ENCODE results near the gene TLK1. TPM values are rescaled to one million over a fixed set of nuclear protein-coding genes. Genes with fewer than 3 reads are reported as not detected.

The TLK1 gene
- total and polyA plus RNA-seq, 10 of the 15 experiments (the other 5 are each of a cell fraction or from before 2014, with no cell fraction given), result 25.1 to 126 (median 57.3) TPM

DNA sequence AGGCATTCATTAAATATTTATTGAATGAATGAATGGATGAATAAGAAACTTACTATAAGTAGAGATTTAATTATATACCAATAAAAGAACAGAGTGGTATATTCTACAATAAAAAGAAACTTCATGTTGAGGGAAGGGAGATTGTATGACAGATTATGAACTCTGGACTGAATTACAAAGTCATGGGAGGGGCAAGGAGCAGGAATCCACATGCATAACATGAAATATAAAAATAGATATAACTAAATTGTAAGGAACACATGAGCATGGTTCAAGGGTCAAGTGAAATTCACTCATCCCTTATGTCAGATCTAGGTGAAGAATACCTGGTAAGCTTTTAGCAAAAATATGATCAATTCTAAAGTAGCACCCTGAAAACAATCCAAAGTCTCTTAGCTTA is 27.1 kb upstream of the TLK1 start (continued):
- TF ChIP-seq, protein P1, sequence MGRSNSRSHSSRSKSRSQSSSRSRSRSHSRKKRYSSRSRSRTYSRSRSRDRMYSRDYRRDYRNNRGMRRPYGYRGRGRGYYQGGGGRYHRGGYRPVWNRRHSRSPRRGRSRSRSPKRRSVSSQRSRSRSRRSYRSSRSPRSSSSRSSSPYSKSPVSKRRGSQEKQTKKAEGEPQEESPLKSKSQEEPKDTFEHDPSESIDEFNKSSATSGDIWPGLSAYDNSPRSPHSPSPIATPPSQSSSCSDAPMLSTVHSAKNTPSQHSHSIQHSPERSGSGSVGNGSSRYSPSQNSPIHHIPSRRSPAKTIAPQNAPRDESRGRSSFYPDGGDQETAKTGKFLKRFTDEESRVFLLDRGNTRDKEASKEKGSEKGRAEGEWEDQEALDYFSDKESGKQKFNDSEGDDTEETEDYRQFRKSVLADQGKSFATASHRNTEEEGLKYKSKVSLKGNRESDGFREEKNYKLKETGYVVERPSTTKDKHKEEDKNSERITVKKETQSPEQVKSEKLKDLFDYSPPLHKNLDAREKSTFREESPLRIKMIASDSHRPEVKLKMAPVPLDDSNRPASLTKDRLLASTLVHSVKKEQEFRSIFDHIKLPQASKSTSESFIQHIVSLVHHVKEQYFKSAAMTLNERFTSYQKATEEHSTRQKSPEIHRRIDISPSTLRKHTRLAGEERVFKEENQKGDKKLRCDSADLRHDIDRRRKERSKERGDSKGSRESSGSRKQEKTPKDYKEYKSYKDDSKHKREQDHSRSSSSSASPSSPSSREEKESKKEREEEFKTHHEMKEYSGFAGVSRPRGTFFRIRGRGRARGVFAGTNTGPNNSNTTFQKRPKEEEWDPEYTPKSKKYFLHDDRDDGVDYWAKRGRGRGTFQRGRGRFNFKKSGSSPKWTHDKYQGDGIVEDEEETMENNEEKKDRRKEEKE (IDR thresholded peaks at IDR 0.05), result no peak
- no peak for TF ChIP-seq CREB1 (IDR thresholded peaks at IDR 0.05; ENCODE audit: low read depth)
- no peak for TF ChIP-seq CHD1 (IDR thresholded peaks at IDR 0.05; ENCODE audit: low read depth, low read length)
- no peak for TF ChIP-seq DPF2 (IDR thresholded peaks at IDR 0.05)
- TF ChIP-seq, protein P2, sequence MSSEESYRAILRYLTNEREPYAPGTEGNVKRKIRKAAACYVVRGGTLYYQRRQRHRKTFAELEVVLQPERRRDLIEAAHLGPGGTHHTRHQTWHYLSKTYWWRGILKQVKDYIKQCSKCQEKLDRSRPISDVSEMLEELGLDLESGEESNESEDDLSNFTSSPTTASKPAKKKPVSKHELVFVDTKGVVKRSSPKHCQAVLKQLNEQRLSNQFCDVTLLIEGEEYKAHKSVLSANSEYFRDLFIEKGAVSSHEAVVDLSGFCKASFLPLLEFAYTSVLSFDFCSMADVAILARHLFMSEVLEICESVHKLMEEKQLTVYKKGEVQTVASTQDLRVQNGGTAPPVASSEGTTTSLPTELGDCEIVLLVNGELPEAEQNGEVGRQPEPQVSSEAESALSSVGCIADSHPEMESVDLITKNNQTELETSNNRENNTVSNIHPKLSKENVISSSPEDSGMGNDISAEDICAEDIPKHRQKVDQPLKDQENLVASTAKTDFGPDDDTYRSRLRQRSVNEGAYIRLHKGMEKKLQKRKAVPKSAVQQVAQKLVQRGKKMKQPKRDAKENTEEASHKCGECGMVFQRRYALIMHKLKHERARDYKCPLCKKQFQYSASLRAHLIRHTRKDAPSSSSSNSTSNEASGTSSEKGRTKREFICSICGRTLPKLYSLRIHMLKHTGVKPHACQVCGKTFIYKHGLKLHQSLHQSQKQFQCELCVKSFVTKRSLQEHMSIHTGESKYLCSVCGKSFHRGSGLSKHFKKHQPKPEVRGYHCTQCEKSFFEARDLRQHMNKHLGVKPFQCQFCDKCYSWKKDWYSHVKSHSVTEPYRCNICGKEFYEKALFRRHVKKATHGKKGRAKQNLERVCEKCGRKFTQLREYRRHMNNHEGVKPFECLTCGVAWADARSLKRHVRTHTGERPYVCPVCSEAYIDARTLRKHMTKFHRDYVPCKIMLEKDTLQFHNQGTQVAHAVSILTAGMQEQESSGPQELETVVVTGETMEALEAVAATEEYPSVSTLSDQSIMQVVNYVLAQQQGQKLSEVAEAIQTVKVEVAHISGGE (CRISPR knock-in tag; IDR thresholded peaks at IDR 0.05), result no peak
- no peak for TF ChIP-seq NFXL1 (IDR thresholded peaks at IDR 0.05; ENCODE audit: borderline replicate concordance)
- TF ChIP-seq CBFB (IDR thresholded peaks at IDR 0.05; ENCODE audit: low read depth), result no peak
- TF ChIP-seq SPI1 (IDR thresholded peaks at IDR 0.05; ENCODE audit: borderline replicate concordance, insufficient read depth, low read depth, low read length), result no peak
- no peak for TF ChIP-seq FOS (IDR thresholded peaks at IDR 0.05; ENCODE audit: borderline replicate concordance, extremely low read depth, insufficient read length)
- no peak for TF ChIP-seq RFX5 (IDR thresholded peaks at IDR 0.05; ENCODE audit: low read depth, low read length)
- no peak for TF ChIP-seq KDM1A (IDR thresholded peaks at IDR 0.05; ENCODE audit: borderline replicate concordance)
- no peak for TF ChIP-seq MTA2 (IDR thresholded peaks at IDR 0.05; ENCODE audit: low read depth)
